Iris pigment epithelial cell (primary cell): ENCODE measurements around the gene DICER1.

ENCODE experiments used
- DNase-seq: peaks from one replicate; pipeline ENCODE4 v3.0.0-alpha.2; 2011; ENCODE audit warnings: low read depth

DICER1 gene

DNA sequence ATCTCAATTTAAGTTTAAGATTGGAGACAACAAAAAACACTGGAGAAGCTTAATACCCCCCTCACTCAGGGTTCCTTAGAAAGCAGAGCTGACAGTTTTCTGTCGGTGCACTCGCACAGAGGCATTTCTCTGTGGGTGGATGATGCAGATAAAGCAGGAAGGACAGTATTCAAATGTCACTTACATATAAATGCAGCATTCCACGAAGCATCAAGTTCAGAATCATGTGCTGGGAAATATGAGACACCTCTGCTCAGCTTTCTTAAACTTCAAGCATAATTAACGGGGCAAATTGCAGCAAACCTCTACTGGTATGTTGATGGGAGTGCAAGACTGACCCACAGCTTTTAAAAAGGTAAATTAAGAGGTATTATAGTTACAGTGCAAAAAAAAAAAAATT lies 68.7 kb downstream of the DICER1 start:
- DNase-seq, result no peak

DNA sequence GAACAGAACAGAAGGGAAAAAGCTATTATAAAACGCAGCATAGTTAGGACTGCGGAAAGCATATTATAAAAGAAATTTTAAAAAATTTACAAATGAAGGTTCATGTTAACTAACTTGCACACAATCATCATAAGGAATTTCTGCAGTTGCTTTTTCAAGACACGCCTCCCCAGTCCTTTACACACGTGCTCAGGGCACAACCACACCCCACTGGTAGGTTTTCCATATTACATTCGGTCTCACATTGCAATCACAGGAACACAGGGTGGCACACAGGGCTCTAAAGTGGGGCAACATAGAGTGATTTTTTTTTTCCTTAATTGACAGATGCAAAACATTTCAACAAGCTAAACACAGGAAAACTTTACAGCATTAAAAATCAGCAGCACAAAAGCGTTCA lies 69.7 kb downstream of the DICER1 start:
- no peak for DNase-seq

DNA sequence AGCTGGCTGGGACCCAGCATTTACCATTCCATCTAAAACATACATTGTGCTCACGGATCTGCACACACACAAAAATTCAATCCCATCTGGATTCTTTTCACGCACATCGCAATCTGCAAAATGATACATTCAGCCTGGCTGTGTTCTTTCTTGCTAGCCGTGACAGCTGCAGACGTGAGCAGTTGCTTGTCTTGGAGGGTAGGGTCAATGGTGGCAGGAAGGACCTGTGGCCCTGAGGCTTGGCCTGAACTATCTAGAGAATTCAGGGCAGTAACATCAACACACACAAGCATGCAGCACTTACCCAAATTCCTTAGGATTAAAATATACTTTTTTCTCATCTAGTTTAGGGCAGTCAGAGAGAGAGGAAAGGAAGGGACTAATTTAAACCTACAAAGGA lies 72.0 kb downstream of the DICER1 start:
- DNase-seq, result peak; percentile 17

DNA sequence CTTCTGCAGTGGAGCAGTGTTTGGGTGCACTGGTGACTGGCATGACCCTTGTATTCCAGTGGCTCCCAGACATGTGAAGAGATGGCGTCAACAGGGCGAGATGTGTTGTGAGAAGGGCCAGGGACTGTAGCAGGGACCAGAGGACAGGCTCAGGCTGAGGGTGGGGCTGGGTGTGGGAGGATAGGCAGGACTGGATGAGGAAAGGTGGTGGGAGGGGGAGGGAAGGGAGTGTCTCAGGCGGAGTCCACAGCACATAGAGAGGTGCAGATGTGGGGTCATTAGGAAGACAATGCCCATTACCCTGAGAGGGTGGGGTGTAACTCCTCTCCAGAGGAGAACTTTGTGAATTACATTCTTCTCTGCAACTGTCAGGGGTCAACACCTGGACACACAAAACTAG lies 78.5 kb downstream of the DICER1 start:
- DNase-seq, result no peak

DNA sequence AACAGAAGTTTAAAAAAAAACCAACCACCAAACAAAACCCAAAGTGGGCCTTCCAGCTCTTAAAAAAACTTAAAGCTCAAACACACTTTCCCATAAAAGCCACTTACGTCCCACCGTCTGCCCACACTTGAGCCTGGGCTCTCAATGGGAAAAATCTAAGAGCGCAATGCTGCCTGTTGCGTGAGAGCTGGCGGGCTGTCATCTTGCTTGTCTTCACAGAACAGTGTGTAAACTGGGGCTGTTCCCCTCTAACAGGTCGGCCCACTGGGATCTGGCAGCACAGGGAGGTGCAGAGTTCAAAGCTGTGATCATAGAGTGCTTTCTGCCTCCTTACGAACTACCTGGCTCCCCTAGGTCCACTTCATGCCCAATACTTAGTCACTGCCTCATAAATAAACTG lies 80.0 kb downstream of the DICER1 start:
- DNase-seq, result no peak

DNA sequence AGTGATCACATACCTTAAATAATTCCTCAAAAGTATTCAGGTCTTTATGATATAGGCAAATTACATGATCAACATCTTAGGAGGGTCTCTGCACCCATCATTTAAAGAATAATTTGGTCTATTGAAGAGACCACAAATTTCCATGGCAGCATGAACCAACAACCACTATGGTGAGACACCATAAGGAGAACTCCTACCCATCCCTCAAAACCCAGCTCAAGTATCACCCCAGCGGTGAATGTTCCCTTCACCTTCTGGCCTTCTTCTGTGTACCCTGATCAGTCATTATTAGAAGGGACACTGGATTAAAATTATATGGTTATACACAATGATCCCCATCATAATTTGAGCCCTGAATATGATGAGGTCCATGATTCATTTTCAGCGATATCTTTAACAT lies 81.5 kb downstream of the DICER1 start:
- DNase-seq, result no peak

DNA sequence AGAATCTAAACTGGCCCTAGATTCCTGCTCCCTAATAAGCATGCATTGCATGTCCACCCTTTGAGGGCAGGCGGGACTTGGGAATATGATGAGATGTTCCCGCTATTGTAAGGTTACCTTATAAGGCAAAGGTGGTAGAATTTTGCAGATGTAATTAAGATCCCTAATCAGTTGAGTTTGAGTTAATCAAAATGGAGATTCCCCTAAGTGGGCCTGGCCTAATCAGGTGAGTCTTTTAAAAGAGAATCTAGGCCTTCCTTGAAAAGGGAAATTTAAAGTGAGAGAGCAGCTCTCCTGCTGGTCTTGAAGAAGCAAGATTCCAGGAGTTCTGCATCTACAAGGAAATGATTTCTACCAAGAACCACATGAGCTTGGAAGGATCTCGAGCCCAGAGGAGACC lies 83.4 kb downstream of the DICER1 start:
- no peak for DNase-seq

DNA sequence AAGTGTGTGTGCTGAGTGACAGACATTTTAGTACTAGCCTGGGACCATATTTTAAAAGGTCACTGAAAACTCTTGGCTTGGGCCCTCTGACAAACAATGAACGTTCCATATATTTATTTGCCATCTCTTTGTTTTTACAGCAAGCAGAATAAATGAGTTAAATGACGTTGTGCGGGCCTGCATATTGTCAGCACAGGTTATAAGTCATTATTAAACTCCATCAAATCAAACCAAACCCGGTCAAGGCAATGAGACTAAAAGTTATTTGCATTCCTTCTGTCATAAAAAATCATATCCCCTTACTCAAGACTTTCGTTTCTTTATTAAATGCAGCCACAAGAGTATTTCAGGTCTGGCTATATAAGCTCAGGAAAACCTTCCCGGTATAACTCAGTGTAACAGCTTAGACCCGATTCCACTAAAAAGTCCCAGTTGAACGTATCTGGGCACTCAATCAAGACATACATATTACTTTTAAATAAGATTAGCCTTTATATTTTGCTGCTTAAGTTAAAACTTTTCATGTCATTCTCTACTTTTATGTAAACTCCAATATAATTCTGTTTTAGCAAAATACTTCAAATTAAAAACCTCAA lies 84.9 kb downstream of the DICER1 start:
- DNase-seq, result no peak

DNA sequence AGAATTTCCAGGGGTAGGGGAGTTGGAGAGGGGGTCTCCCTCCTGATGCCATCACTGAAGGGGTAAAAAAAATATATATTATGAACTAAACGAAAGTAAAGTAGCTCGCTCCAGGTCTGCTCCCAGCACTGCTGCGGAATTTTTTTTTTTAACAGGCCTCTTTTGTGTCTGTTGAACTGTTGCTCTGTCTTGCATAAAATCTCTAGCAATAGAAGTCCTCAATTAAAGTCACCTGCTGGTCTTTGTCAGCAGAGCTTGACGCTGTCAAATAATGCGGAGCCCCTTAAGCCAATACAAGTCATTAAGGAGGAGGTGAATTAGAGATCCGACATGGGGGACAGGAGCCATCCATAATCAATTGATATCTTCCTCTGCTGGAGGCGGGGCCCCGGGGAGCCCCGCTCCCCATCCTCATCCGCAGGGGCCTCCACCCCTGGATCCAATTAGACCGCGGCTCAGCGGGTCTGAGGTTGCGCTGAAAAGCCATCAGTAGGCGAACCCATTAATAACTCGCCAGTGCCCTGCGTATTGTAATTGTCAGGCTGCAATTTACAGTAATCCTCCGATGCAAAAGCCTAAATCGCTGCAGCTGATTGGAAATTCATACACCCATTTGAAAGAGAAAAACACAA lies 85.6 kb downstream of the DICER1 start:
- DNase-seq, result no peak

DNA sequence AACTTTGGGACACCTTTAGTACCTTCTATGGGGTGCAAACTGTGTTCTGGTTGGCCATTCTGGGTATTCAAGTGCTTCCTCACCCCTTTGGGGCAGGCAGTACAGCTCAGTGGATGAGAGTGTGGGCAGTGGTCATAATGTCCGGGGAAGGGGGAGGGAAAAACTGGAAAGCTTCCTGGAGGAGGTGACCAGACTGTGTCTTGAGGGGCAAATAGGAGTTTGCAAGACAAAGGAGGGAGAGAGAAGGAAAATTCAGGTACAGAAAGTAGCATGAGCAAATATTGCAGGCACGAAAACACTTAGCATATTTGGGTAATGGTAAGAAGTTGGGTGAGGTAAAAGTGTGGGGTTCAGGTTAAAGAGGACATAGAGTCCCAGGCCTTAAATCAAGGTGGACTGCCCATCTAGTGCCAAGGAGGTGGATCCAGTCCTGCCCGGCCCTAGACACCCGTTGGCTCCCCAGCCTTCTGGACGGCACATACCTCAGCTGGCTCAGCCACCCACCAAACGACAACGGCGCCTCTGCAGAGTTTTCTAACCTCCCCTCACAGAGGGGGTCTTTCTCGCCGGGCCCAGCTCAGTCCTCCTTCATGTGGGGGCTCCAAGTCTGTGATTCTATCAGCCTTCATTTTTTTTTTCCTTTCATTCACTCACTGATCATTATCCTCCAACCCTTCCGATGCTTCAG lies 86.4 kb downstream of the DICER1 start:
- DNase-seq, result no peak

DNA sequence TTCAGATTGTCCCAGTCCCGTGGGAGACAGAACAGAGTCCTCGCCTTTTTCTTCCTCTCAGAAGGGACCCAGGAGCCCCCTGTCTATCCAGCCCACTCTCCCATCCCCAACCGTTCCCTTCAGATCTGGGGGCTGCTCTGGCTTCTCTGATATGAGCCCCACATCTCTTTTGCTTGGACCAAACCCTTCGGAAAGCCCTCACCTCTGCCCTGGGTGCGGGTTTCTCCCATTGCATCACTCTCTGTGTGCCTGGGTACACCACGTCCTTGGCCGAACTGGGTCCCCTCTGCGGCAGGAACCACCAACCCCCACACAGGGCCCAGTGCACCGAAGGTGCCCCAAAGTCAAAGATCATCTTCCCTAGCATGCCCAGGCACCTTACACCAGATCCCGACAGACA lies 87.8 kb downstream of the DICER1 start:
- no peak for DNase-seq

DNA sequence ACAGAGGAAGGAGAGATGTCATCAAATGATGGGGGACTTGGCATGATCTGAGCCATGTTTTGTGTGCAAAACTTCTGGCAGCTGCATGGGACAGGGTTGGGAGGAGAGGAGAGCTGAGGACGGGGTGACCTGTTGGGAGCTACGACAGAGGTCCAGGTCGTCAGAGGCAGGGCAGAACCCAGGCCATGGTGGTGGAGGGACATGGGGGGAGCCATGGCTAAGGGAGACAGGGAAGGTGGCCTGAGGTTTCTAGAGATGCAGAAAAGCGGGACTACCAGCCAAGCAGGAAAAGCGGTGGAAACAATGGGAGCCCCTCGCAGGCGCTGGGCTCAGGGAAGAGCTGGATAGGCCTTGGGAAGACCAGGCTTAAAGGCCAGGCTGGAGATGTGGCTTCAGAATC lies 88.3 kb downstream of the DICER1 start:
- DNase-seq, result no peak

DNA sequence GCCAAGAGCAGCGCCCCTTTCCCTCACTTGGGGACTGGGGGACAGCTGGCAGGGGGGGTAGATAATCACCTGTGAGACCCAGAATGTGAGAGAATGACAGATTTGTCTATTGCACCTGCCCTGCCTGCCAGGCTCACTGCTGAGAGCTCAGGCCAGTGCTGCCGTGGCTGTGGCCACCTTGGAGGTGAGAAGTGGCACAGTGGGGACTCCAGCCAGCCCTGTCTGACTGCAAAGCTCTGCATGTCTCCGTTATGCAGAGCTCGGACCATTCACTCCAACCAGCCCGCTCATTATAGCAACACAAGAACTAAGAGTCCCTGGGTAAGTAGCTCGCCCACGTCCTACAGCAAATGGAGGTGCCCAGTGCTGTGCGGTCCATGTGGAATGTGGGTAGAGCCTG lies 88.8 kb downstream of the DICER1 start:
- DNase-seq, result no peak

DNA sequence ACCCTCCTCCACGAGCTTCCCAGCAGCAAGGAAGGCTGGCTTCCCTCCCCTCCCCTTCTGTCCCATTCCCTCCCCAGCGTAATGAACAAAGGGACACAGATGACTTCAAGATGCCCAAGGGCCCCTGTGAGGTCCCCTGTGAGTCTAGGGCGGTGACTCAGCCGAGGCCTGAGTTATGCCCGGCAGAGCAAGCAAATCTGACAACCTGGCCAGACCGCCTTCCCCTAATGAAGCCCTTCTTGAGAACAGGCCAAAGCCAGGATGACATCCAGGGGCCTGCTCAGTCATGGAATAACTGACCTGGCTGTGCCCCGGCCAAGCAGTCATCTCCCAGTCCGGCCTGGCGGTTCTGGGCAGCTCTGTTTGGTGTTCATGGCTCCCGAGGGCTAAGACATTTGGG lies 89.2 kb downstream of the DICER1 start:
- DNase-seq, result no peak

DNA sequence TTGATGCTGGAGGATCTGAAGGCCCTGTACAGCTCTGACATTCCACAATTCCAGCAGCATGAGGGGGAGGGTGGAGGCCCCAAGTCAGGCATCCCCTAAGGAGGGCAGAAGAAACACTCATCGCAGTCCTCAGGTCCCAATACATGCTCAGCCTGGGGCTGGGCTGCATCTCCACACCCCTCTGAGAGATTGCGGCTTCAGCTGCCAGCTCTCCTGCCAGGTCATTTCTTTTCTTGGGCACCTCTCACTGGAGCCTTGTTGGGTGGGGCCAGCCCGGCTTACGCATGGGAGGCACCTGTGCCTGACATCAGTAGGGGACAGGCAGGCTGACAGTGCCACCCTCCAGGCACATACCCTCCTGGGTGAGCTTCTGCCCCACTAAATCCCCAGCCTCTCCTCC lies 89.8 kb downstream of the DICER1 start:
- no peak for DNase-seq

DNA sequence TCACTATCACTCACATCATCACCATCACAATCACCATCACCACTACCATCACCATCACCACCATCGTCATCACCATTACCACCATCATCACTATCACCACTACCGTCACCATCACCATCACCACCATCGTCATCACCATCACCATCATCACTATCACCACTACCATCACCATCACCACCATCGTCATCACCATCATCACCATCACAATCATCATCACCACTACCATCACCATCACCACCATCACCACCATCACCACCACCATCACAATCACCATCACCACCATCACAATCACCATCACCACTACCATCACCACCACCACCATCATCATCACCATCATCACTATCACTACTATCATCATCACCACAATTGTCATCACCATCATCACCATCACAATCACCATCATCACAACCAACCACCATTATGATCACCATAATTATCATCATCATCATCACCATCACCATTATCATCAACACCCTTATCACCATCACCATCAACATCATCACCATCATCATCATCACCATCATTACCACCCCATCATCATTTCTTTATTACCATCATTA lies 90.8 kb downstream of the DICER1 start:
- DNase-seq, result no peak

DNA sequence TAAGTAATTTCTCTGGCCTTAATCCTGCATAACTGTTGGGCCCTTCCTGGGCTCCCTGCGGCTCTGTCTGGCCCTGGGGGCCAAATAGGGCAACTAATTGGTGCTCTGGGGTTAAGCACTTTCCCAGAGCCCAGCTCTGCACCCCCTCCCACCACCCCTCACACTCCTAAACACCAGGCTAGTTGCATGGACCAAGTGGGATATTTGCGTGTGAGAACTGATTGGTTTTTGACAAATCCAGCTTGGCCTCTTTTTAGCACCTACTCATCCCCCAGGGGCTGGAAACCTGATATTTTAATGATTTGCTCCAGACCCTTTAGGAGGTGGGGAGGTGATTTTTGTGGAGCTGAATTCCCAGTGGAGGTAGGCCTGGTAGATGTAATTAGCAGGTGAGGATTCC lies 91.9 kb downstream of the DICER1 start:
- DNase-seq, result no peak

DNA sequence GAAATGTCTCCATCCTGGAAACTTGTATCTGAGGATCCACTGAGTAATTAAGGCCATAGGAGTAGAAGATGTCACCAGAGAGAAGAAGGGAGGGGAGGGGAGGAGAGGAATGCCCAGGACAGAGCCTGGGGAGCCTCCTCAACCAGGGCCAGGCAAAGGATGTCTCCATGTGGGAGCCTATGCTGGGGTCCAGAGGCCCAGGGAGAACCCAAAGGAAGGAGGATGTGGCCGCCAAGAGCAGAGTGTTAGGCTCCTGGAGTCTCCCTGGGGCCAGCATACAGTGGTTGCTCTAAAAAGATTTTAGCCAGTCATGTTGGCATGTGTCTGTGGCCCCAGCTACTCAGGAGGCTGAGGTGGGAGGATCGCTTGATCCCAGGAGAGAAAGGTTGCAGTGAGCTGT lies 92.6 kb downstream of the DICER1 start:
- no peak for DNase-seq

DNA sequence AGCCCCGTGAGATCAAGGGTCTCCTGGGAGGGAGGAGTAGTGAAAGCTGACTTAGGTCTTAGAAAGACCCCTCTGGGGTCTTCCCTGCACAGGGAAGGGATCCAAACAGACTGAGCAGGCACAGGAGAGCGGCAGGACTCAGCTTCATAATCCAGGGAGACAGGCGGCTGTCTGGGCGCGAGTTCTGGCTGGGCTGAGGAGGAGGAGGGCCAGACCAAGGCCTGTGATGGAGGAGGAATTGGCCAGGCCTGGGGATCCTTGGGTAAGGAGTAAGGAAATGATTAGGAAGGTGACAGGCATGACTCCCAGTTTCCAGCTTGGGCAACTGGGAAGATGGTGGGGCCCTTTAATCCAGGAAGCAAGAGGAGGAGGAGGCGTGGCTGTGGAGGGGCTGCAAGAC lies 93.1 kb downstream of the DICER1 start:
- DNase-seq, result no peak

DNA sequence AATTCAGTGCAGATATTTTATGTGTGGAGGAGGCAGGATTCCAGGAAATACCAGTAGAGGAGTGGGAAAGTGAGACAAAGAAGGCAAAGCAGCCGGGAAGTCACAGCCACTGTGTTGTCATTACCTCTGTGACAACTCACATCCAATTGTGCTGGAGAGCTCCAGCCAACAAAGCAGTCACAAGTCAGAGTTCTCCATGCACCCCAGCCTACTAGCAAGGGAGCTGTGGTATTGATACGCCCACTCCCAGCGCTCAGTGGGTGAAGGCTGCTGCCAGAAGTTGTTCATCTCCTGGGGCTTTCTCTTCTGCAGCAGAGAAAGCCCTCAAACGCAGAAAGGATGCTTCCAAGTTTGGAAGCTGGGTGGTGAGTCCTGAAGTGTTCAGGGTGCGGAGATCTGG lies 93.9 kb downstream of the DICER1 start:
- DNase-seq, result no peak

DNA sequence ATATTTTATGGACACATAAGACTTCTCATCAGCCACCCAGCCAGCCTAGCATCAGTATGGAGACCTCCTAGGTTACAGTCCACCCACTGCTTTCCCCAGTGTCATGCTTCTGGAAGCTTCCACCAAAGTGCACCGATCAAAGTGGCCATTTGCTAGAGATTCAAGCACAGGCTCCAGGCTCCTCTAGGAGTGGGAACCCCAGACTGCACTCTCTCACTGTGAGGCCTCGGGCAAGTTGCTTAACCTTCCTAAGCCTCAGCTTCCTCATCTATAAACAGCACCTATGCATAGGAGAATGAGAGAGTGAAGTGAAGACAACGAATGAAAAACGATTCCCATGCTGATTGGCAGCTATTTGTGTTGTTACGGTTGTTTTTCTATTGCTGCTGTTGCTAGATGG lies 94.4 kb downstream of the DICER1 start:
- DNase-seq, result no peak

DNA sequence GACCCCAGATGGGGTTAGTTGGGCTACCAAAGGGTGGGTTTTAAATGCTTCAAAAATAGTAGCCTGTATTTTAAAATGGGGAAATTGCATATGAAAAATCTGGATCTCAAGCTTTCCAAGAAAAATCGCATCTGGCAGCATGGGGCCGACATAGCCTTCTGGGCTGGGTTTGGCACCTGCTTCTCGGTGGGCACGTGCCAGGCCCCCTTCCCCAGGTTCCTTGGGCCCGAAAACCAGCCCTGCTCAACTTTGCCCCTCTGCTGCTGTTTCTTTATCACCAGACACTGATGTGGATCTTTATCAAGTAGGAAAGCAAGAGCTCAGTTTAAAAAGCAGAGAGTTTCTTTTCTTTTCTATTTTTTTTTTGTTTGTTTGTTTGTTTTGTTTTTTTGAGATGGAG lies 95.1 kb downstream of the DICER1 start:
- no peak for DNase-seq

DNA sequence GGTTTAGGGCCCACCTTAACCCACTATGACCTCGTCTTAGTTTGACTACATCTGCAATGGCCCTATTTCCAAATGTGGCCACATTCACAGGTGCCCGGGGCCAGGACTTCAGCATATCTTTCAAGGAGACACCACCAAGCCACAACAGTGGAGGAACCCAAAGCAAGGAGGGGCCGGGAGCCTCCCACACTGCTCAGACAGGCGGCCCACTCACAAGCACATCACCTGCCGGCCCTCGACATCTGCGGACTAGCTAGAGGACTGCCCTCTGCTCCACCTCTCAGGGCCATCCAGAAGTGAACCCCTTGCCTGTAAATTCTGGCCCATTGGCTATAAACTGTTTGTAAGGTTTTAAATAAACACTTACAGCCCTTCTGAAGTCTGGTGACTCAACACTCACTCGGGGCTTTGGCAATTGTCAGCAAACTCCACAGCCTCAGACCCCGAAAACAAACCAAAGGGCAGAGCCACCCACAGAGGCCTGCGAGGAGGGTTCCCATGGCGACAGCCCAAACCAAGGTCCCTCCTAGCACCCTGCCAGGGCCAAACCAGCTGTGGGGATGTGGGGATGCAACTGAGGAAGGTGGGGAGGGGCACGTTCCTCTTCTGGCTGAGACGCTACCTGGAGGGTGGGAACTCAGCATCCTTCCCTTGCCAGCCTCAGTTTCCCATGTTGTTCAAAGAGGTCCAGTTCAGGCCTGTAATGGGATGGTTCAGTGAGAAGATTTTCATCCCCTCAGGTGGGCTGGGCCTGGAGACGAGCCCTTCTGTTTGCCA lies 95.8 kb downstream of the DICER1 start:
- no peak for DNase-seq
